Lower lobe of right lung (tissue), 2 donors: ENCODE results near the gene PIGU. TPM values are rescaled to one million over a fixed set of nuclear protein-coding genes. Genes with fewer than 3 reads are reported as not detected.
"Not testable (repeated sequence)": the region's sequence is repeated elsewhere in the genome, so short reads cannot be mapped to it uniquely, and the experiment has no call there.

Experiments used
- ATAC-seq, 2 donors: fragments of 200-7000 bp; cut with Tn5 transposase; one replicate each; pipeline ENCODE4 v1.9.1; 2020 to 2022; ENCODE audit warnings: mild to moderate bottlenecking in 2 of 2, moderate library complexity in 2 of 2
- DNase-seq: peaks from one replicate; pipeline ENCODE4 v3.0.0-alpha.2; 2020
- H3K27ac ChIP-seq: fragments of 200-600 bp; one replicate; pipeline ENCODE4 v1.8.0; 2022
- H3K27me3 ChIP-seq: fragments of 200-600 bp; one replicate; pipeline ENCODE4 v1.8.0; 2022; ENCODE audit warnings: low read depth
- H3K36me3 ChIP-seq: fragments of 200-600 bp; one replicate; pipeline ENCODE4 v1.8.0; 2022; ENCODE audit warnings: mild to moderate bottlenecking
- H3K4me1 ChIP-seq: fragments of 200-600 bp; one replicate; pipeline ENCODE4 v1.8.0; 2022
- H3K4me3 ChIP-seq: fragments of 200-600 bp; one replicate; pipeline ENCODE4 v1.8.0; 2022; ENCODE audit warnings: mild to moderate bottlenecking
- H3K9me3 ChIP-seq: fragments of 200-600 bp; one replicate; pipeline ENCODE4 v1.8.0; 2022
- intact Hi-C: fragments of 100-400 bp; cut with DNase I; formaldehyde crosslinking; loops from one replicate; pipeline ENCODE4 v1.11.0; 2022
- total RNA-seq: library from RNA; stranded (reverse); fragmentation: NEBNext Ultra II Directional; extraction: Animal tissue kit (Norgen Biotek cat#: 25700); gene quantifications from one replicate; pipeline ENCODE4 v1.2.1, GENCODE V29; 2021
- TF ChIP-seq, protein P1 (sequence below): fragments of 200-600 bp; IDR thresholded peaks from one replicate; pipeline ENCODE4 v1.8.0; 2022; ENCODE audit warnings: antibody characterized with exemption, mild to moderate bottlenecking
- donor health status: DM: no; HTN: yes; CAD: no; lungs with severe emphysema.

Gene PIGU
- total RNA-seq, 1 donor from 2014 or later = 13.8 TPM

DNA sequence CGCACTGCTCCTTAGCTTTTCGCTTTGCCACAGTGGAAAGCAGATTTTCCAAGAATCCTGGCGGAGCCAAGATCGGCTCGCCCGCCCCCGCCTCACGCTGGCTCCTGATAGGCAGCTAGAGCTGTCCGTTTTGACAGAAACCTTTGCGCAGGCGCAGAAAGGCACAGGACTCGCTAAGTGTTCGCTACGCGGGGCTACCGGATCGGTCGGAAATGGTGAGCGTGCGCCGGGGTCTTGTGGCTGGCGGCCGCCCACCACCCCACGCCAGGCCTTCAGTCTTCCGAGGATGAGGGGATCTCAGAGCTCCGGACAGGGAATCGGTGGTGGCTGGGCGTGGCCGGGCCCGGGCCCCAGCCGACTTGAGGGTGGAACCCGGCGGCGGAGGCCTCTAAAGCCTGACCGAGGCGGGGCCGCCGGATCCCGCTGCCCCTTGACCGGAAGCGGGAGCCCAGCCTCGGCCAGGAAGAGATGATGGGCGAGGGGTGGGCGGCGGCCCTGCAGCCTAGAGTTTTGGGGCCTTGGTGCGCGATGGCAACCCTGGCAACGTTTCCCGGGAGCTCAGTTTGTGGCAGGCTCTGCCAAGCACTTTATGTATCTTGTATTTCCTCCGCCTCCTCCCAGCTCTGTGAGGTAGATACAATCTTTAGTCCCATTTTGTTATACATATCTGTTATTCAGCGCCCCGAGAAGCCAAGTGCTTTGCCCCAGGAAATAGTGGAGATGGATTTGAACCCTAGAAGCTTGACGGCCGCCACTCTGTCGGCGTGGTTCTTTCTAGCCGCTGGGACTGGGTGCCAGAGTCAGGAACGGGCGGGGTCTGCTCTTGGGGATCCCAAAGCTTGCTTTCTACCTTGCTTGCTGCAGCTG is 160.4 kb downstream of the PIGU start, which contains the start of gene DYNLRB1:
DYNLRB1 (plus strand) TSS at position 176 of the 867 bp plus-strand sequence; CDS start at position 213, 37 bp downstream.
- intact Hi-C loops = no loop called here
- Histone ChIP-seq H3K4me3 (peak within 1 kb of the TSS; percentile 71), H3K27ac (peak within 1 kb of the TSS; percentile 95), H3K9me3 (no peaks in the 10 kb centered on the region), H3K36me3 (peaks cover 25% of the 10 kb centered on the region), H3K4me1 (peaks cover 49% of the 10 kb centered on the region), H3K27me3 (no peaks in the 10 kb centered on the region)
- DNase-seq = peak; percentile 98
- TF ChIP-seq, protein P1, sequence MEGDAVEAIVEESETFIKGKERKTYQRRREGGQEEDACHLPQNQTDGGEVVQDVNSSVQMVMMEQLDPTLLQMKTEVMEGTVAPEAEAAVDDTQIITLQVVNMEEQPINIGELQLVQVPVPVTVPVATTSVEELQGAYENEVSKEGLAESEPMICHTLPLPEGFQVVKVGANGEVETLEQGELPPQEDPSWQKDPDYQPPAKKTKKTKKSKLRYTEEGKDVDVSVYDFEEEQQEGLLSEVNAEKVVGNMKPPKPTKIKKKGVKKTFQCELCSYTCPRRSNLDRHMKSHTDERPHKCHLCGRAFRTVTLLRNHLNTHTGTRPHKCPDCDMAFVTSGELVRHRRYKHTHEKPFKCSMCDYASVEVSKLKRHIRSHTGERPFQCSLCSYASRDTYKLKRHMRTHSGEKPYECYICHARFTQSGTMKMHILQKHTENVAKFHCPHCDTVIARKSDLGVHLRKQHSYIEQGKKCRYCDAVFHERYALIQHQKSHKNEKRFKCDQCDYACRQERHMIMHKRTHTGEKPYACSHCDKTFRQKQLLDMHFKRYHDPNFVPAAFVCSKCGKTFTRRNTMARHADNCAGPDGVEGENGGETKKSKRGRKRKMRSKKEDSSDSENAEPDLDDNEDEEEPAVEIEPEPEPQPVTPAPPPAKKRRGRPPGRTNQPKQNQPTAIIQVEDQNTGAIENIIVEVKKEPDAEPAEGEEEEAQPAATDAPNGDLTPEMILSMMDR = no peak
- peak; percentile 96 to 97 for ATAC-seq

DNA sequence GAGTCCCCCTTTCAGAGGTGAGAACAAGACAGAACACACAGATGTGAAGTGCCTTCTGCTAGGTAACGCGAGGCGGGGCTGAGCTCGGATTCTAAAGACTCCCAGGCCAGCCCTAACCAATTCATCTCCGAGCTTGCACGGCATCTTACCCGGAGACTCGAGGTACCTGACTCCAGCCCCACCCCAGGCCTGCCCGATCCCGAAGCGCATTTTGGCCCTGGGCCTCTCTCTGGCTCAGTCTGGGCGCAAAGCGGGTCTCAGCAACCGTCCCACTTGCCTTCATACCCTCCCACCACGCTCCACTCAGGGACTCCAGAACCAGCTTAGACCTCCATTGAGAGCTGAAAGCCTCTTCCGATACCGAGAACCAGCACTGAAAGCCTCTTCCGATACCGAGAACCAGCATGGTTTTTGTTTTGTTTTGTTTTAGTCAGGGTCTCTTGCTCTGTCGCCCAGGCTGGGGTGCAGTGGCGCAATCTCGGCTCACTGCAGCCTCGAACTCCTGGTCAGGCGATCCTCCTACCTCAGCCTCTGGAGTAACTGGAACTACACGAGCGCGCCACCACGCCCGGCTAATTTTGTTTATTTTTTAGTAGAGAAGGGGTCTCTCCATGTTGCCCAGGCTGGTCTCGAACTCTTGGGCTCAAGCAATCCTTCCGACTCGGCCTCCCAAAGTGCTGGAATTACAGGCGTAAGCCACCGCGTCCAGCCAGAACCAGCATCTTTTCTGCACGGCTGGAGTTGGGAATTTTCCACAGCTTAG is 161.2 kb downstream of the PIGU start:
- DNase-seq = peak; percentile 82
- Histone ChIP-seq H3K4me3 (peak overlapping the region; percentile 71), H3K36me3 (peaks cover 18% of the 10 kb centered on the region), H3K27me3 (no peaks in the 10 kb centered on the region), H3K27ac (peak overlapping the region; percentile 95), H3K4me1 (peaks cover 43% of the 10 kb centered on the region), H3K9me3 (no peaks in the 10 kb centered on the region)
- TF ChIP-seq, protein P1 = no peak
- ATAC-seq = peak; percentile 89 to 91
- intact Hi-C loops = no loop called here

DNA sequence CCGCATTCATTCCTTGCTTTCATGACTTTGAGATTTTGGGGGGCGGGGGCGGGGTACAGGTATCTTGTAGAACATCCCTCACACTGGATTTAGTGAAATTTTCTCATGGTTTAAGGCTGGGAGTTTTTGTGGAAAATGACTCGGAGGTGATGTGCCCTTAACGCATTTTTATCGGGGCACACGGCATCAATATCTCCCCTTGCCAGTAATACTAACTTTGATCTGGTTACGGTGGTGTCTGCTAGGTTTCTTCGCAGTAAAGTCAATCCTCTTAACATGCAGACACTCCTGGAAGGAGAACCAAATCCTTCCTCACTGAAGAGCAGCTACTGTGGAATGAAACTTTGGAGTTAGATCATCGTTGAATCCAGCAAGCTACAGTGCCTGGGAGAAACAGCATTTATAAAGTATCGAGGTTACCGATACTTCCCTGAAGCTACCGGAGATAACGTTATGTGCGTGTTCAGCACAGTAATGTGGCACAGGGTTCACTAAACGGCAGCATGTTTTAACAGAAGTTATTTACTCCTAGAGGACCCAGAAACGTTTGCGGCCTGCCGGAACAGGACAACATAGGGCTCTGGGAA is 161.9 kb downstream of the PIGU start:
- Histone ChIP-seq H3K27me3 (no peaks in the 10 kb centered on the region), H3K36me3 (peaks cover 14% of the 10 kb centered on the region), H3K27ac (peak overlapping the region; percentile 95), H3K9me3 (no peaks in the 10 kb centered on the region), H3K4me3 (peak overlapping the region; percentile 71), H3K4me1 (peaks cover 40% of the 10 kb centered on the region)
- TF ChIP-seq, protein P1 = no peak
- intact Hi-C loops = no loop called here
- ATAC-seq (no peak), DNase-seq (no peak)

DNA sequence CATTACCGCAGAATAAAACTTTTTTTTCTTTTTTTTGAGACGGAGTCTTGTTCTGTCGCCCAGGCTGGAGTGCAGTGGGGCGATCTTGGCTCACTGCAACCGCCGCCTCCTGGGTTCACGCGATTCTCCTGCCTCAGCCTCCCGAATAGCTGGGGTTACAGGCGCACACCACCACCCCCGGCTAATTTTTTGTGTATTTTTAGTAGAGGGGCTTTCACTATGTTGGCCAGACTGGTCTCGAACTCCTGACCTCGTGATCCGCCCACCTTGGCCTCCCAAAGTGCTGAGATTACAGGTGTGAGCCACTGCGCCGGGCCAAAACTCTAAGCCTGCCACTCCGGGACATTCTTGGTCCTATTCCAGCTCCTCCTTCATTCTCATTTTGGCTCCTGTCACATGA is 162.9 kb downstream of the PIGU start:
- Histone ChIP-seq H3K4me1 (peaks cover 40% of the 10 kb centered on the region), H3K36me3 (peaks cover 14% of the 10 kb centered on the region)
- intact Hi-C loops, H3K9me3 ChIP-seq, H3K27me3 ChIP-seq, H3K4me3 ChIP-seq, H3K27ac ChIP-seq, DNase-seq, ATAC-seq: not testable (repeated sequence)

DNA sequence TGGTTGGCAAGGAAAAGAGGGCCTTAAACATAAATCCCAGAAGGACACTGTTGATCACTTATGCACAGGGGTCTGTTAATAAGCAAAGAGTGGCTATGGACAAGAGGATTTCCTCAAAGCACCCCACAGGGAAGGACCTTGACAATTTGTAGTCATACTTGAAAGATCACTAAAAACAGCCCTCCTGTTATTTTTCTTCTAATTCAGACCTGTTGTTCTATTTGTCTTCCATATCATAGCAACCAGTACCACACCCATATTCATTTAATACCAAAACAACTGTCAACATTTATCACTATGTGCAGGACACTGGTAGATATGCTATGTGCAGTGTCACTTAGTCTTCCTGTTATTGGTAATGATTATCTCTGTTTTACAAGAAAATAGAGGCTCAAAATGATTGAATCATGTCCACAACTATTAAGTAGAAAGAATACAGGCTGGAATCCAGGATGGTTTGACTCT is 163.9 kb downstream of the PIGU start:
- Histone ChIP-seq H3K27ac (peak overlapping the region; percentile 2), H3K4me3 (no peak overlapping the region), H3K9me3 (no peaks in the 10 kb centered on the region), H3K4me1 (peaks cover 33% of the 10 kb centered on the region), H3K27me3 (no peaks in the 10 kb centered on the region), H3K36me3 (peaks cover 20% of the 10 kb centered on the region)
- intact Hi-C loops = no loop called here
- no peak for DNase-seq
- ATAC-seq = no peak
- TF ChIP-seq, protein P1 = no peak
